Measurements from ENCODE around the gene PNLIPRP1.

The PNLIPRP1 gene

GRCh38 chr10:116590590-116591444 is at the start of gene PNLIPRP1:
Gene PNLIPRP1 (plus strand): TSS chr10:116590959. CDS start chr10:116591130, 171 bp downstream.
- DNase-seq: no peak

DNA sequence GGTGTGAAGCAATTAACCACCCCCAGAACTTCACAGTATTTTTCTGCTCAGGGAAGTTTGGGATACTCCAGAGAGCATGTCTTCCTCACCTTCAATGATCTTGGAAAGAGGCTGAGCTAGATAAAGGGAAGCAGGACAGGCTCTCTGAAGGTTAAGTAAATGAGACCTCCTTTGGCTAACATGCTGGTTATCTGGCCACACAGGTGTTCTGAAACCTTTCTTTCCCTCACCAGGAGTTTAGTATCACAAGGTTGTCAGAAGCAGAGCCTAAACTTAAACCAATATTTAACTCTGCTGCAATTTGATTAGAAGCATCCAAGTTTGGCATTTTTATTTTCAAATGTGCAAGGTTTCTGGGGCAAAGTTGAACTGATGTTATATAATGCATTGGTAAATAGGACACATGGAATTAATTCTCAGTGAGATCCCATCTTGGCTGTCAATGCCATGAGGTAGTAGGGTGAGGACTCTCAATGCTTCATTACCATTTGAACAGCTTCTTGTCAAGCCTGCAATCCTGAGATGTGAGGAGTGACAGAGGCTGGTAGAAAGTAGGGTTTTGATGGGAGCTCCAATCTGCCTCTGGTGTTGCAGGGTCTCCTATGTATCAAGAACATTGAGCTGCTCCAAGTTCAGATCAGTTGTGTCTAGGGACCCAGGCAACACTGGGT is 48.6 kb upstream of the PNLIPRP1 start:
- DNase-seq: no peak

DNA sequence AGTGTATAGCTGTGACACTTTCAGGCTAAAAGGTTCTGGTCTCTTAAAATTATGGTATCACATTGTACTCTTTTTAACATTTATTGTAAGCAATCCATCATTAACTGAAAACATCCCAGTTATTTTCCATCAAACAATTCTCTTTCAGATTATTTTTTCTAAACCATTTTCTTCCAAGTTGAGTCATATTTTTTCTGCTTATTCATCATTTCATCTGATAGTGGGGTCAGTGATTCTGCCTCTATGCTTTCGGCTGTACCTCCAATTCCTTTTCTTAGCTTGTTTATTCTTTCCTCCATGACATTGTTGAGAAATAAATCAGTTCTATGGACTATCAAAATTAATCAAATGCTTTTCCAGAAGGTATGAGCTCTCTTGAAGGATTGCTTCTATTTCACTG is 45.6 kb upstream of the PNLIPRP1 start:
- no peak for DNase-seq

DNA sequence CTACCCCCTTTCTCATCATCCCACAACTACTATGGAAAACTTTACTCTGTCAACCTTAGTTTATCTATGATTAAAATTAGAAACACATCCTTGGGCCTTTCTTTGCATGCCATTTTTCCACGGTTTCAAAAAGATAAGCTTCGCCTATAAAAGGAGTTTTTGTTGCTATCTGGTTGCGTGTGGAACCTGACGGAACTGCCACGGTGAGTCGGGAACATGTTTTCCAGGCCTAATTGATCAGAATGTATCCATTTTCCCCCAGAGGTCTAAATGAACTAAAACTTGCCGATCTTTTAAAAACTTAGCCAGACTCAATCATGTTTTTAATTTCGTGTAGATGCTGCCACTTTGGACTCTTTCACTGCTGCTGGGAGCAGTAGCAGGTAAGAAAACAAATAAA is 45.0 kb upstream of the PNLIPRP1 start, which contains the start of gene PNLIP:
TSS of gene PNLIP (plus strand) at position 176 of the 400 bp plus-strand sequence. CDS start at position 338, 162 bp downstream.
- DNase-seq: no peak

DNA sequence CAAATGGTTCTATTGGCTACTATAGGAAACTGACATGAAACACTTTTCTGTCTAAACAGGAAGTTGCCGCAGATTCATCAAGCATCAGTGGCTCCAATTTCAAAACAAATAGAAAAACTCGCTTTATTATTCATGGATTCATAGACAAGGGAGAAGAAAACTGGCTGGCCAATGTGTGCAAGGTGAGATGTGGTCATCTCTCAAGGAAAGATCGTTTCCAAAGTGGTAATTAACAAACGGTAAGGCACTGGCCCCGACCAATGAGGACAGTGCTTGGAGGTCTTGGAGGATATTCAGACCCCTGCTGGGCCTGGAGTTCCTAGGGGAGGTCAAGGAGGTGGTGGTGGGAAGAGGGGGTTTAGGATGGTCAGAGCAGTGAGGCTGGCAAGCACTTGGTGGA is 42.5 kb upstream of the PNLIPRP1 start:
- DNase-seq: no peak

DNA sequence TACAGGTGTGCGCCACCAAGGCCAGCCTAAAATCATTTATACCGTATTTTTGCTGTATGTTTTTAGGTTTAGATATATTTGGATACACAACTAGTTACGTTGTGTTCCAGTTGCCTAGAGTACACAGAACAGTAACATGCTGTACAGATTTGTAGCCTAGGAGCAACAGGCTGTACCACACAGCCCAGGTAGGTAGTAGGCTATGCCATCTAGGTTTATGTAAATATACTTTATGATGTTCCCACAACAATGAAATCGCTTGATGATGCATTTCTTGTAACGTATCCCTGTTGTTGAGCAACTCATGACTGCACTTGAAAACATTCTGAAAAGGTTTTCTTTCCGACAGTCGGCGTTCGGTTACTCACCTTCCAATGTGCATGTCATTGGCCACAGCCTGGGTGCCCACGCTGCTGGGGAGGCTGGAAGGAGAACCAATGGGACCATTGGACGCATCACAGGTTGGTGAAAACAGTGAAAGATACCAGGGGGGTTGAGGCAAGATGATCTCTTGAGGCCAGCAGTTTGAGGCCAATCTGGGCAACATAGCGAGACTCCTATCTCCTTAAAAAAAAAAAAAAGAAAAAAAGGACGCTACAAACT is 37.3 kb upstream of the PNLIPRP1 start:
- DNase-seq: no peak

GRCh38 chr10:116554628-116555027 is 36.1 kb upstream of the PNLIPRP1 start:
- DNase-seq: no peak

- no peak for DNase-seq
Measured at GRCh38 chr10:116555880-116556279, 34.9 kb upstream of the PNLIPRP1 start.

DNA sequence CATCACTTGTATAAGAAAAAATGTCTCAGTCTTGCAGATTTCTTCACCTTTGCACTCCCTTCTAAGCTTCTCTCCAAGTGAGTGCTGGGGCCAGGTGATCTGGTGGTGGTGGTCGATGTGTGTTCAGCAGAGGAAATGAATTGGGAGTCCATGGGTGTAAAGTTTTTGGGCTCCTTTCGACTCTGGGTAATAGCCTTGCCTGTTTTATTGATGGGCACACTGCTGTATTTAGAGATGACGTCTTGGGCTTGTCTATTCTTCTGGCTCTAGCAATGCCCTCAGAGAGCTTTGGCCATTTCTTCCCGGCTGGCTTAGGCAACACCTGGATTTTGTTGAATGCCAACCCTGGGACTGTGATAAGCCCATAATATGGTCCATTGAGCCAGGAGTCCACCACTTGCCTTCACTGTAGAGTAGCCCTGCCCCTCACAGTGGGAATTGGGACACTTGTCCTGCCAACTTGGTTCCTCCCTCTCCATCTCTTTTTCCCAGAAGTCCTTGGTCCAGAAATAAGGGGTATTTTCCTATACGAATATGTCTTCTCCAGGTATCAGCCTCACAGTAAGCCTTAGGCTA is 33.4 kb upstream of the PNLIPRP1 start:
- DNase-seq: no peak

- DNase-seq: no peak
Measured at GRCh38 chr10:116565534-116565933, 25.2 kb upstream of the PNLIPRP1 start.

DNA sequence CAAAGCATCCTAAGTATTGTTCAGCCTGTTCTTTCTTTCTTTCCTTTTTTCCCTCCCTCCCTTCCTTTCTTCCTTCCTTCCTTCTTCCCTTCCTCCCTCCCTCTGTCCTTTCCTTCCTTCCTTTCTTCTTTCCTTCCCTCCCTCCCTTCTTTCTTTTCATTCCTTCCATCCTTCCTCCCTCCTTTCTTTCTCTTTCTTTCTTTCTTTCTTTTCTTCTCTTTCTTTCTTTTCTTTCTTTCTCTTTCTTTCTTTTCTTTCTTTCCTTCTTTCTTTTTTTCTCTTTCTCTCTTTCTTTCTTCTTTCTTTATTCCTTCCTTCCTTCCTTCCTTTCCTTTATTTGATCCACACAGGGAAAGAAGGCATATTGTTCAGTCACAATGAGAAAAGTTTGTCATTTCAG is 23.8 kb upstream of the PNLIPRP1 start:
- DNase-seq: no peak

DNA sequence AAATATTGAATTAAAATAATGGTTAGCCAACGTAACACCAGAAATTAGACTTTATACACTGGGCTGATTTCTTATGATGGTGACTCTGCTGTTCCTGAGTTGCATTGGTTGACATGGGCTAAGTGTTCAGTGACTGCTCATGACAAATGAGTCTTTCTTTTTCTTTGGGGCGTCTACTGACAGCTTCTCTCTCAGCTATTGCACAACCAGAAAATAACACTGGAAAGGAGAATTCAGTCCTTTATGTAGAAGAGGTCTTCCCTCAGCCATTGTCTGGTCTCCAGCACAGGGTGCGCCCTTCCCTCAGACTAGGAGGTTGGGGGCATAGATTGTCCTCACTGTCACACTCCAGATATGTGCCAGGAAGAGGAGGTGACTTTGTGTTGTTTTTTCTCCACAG is 23.4 kb upstream of the PNLIPRP1 start:
- DNase-seq: no peak

- DNase-seq: no peak
Measured at GRCh38 chr10:116574797-116575196, 16.0 kb upstream of the PNLIPRP1 start.

DNA sequence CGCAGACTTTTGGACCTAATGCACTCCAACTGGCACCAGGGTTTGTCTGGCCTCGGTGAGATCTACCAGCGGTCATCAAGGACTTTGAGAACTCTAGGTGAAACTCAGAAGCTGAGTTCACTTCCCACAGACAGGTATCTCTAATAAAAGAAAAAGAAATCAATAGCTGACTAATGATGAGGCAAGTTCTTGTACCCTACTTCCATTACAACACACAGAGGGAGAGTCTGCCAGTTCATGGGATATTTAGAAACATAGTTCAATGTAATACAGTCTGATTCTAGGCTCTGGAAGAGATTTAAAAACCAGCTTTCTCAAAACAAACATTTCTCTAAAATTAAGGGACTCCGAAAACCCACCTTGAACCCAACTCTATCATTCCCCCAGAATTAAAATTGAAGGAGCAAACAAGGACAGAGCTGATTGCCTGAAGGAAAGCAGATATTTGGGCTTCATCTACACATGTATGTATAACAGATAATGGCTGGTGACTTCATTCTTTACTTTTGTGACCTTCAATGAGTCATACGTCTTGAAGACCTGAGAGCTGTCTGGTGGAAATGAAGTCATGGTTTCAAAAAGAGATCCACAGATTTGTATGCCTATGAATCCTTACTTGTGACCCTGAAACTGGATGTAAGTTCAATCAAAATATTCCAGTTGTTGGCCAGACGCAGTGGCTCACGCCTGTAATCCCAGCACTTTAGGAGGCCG is 2.7 kb upstream of the PNLIPRP1 start:
- no peak for DNase-seq

GRCh38 chr10:116588995-116589394 is 1.8 kb upstream of the PNLIPRP1 start:
- DNase-seq: no peak

DNA sequence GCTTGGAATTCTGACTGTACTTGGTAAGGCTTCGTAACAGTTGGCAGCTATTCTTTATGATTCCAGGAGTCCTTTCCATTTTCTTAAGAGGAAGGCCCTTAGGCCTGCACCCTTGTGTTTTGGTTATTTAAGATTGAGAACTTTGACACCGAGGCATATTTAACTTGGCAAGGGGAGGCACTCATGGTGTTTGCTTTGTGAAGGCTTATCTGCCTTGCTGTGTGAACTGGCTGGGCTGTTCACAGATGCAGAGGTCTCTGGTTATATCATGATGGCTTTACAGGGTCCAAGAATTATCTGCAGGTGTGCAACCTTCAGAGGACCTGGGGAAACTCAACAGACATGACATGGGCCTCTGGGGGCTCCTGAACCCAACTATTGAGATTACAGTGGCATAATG is 833 bp upstream of the PNLIPRP1 start:
- no peak for DNase-seq

DNA sequence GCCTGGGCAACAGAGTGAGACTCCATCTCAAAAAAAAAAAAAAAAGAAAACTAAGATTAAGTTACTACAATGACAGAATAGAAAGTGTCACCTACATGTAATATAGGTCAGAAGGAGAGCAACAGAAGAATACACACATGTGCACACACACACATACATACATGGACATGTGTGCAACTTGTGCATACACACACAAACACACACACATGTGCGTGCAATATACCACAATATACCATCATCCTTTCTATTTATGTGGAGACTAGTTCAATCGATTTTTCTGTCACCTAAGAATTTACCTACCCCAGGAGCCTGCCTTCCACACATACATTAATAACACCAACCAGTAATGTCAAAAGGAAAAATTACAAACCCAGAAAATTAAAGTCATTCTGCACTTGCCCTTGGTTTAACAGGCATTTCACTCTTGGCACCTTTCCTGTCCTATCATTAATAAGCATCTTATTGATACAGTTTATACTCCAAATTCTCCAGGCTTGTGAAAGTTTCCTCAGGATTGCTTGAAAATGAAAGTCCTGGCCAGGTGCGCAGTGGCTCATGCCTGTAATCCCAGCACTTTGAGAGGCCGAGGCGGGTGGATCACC is 2.5 kb downstream of the PNLIPRP1 start:
- DNase-seq: no peak

GRCh38 chr10:116594525-116595035 is 3.8 kb downstream of the PNLIPRP1 start:
- DNase-seq: no peak

- DNase-seq: no peak
Measured at GRCh38 chr10:116596062-116596461, 5.3 kb downstream of the PNLIPRP1 start.

- no peak for DNase-seq
Measured at GRCh38 chr10:116597543-116597942, 6.8 kb downstream of the PNLIPRP1 start.

GRCh38 chr10:116598329-116598728 is 7.6 kb downstream of the PNLIPRP1 start:
- no peak for DNase-seq

- no peak for DNase-seq
Measured at GRCh38 chr10:116599991-116600390, 9.2 kb downstream of the PNLIPRP1 start.
